ENCODE data around the gene MARCHF9. TPM values are rescaled to one million over a fixed set of nuclear protein-coding genes. Genes with fewer than 3 reads are reported as not detected.

The MARCHF9 gene
- polyA plus RNA-seq, 1 of the 3 experiments (the other 2 are of a cell fraction) = 24.2 TPM

GRCh38 chr12:57757771-57758170 is 2.9 kb downstream of the MARCHF9 start (continued):
- no peak for TF ChIP-seq TAF1 (IDR thresholded peaks at IDR 0.05; ENCODE audit: borderline replicate concordance, low read depth, low read length)
- no peak for TF ChIP-seq ELF1 (IDR thresholded peaks at IDR 0.05)
- no peak for TF ChIP-seq GABPA (IDR thresholded peaks at IDR 0.05; ENCODE audit: low read depth)

GRCh38 chr12:57758552-57759359 is 3.9 kb downstream of the MARCHF9 start:
- Histone ChIP-seq H2AFZ (ENCODE audit: low read depth) (no peak overlapping the region), H3K27me3 (ENCODE audit: insufficient read depth) (no peaks in the 10 kb centered on the region), H3K79me2 (ENCODE audit: insufficient read depth) (no peaks in the 10 kb centered on the region; the same call in 1 of the 2 replicates), H3F3A (replicated peaks; ENCODE audit: insufficient read depth) (peaks cover 15% of the 10 kb centered on the region), H3K36me3 (replicated peaks in 1 of 2; ENCODE audit: control insufficient read depth in 1 of 2, insufficient read depth in 2 of 2, low read length in 1 of 2) (peaks cover 3 to 20% of the 10 kb centered on the region in 2 experiments), H3K9ac (no peak overlapping the region), H4K20me1 (ENCODE audit: insufficient read depth) (peaks cover 7% of the 10 kb centered on the region), H3K9me3 (no peaks in the 10 kb centered on the region), H3K4me2 (no peak overlapping the region), H3K4me3 (ENCODE audit: low read depth in 2 of 2, low read length in 1 of 2) (no peak overlapping the region), H3K9me2 (no peaks in the 10 kb centered on the region), H3K4me1 (ENCODE audit: control insufficient read depth in 1 of 2, insufficient read depth in 2 of 2, low read depth in 1 of 2, low read length in 1 of 2) (peaks cover 0 to 19% of the 10 kb centered on the region in 2 experiments; a peak in 3 of 4 replicates), H3K27ac (ENCODE audit: low read depth in 2 of 2, low read length in 1 of 2) (no peak overlapping the region)
- CTCF ChIA-PET = interaction anchor here (0.8 to 2.0 kb wide), 10 partner anchors 9 to 175 kb away, joined by 3 to 11 read pairs (median 4); partner anchors contain the start of genes TSFM and TSPAN31
- POLR2A ChIA-PET = interaction anchor here (0.9 to 1.4 kb wide), 2 partner anchors 10 to 13 kb away, joined by 3 to 5 read pairs; partner anchors contain the start of genes EEF1AKMT3 and METTL1
- no peak for DNase-seq
- WGBS (ENCODE audit: low lambda C conversion rate) = 93% methylated on average over 22 of the region's 25 CpGs
- TF ChIP-seq EP300 (IDR thresholded peaks at IDR 0.05; ENCODE audit: borderline replicate concordance in 1 of 2, low read depth in 1 of 2, low read length in 1 of 2) (no peak), USF2 (IDR thresholded peaks at IDR 0.05; ENCODE audit: borderline replicate concordance, low read depth, low read length) (no peak), CHD2 (IDR thresholded peaks at IDR 0.05; ENCODE audit: low read length, partially characterized antibody) (no peak)

- peak; percentile 66 for DNase-seq
- Histone ChIP-seq H3K4me2 (no peak overlapping the region), H3F3A (replicated peaks; ENCODE audit: insufficient read depth) (peaks cover 11% of the 10 kb centered on the region), H2AFZ (ENCODE audit: low read depth) (no peak overlapping the region), H3K9me3 (no peaks in the 10 kb centered on the region), H3K4me1 (ENCODE audit: control insufficient read depth in 1 of 2, insufficient read depth in 2 of 2, low read depth in 1 of 2, low read length in 1 of 2) (peaks cover 0 to 12% of the 10 kb centered on the region in 2 experiments; a peak in 2 of 4 replicates), H3K9ac (no peak overlapping the region), H4K20me1 (ENCODE audit: insufficient read depth) (peaks cover 7% of the 10 kb centered on the region), H3K27ac (ENCODE audit: low read depth in 2 of 2, low read length in 1 of 2) (no peak overlapping the region), H3K36me3 (replicated peaks in 1 of 2; ENCODE audit: control insufficient read depth in 1 of 2, insufficient read depth in 2 of 2, low read length in 1 of 2) (peaks cover 3 to 20% of the 10 kb centered on the region in 2 experiments), H3K9me2 (no peaks in the 10 kb centered on the region), H3K79me2 (ENCODE audit: insufficient read depth) (no peaks in the 10 kb centered on the region; the same call in 1 of the 2 replicates), H3K4me3 (ENCODE audit: low read depth in 2 of 2, low read length in 1 of 2) (no peak overlapping the region), H3K27me3 (ENCODE audit: insufficient read depth) (no peaks in the 10 kb centered on the region)
- TF ChIP-seq RAD21 (IDR thresholded peaks at IDR 0.05; ENCODE audit: low read length) = 0 out of 2 replicates have a peak, but pooled peaks have one; percentile 9
- TF ChIP-seq RFX5 (IDR thresholded peaks at IDR 0.05; ENCODE audit: low read length) = no peak
- TF ChIP-seq CTCF (IDR thresholded peaks at IDR 0.05) = peak; percentile 59
- 26% methylated on average over 3 of the region's 3 CpGs for WGBS (ENCODE audit: low lambda C conversion rate)
- ChIA-PET POLR2A (interaction anchor here (0.5 to 1.4 kb wide), 3 partner anchors 9 to 13 kb away, joined by 3 to 5 read pairs (median 3); partner anchors contain the start of genes EEF1AKMT3 and METTL1), CTCF (interaction anchor here (0.6 to 2.0 kb wide), 15 partner anchors 8 to 176 kb away, joined by 3 to 11 read pairs (median 3); partner anchors contain the start of genes TSFM and TSPAN31)
Observed at GRCh38 chr12:57759360-57759980, 4.6 kb downstream of the MARCHF9 start.

All from SK-N-SH (cell line).